Adrenal gland (tissue), 5 donors: Measurements from ENCODE around the gene FGFR3.
"Not testable (repeated sequence)": the region's sequence is repeated elsewhere in the genome, so short reads cannot be mapped to it uniquely, and the experiment has no call there.

Experiments
- POLR2A ChIP-seq, 2 donors: fragments of 450-650 bp; IDR thresholded peaks; one replicate each; pipeline ENCODE4 v1.6.1; 2017; ENCODE audit warnings: antibody characterized with exemption in 2 of 2, mild to moderate bottlenecking in 2 of 2, moderate library complexity in 1 of 2
- TF ChIP-seq, protein P1 (sequence below), 6 experiments: fragments of 450-650 bp in 4 of 6; fragments of 200-600 bp in 2 of 6; sonication (generic) in 1 of 6; IDR thresholded peaks; 1 replicate in 5 of 6; 2 replicates in 1 of 6; pipeline versions ENCODE4 v1.5.1 to v1.8.0; 2016 to 2021; ENCODE audit warnings: antibody characterized with exemption in 6 of 6, mild to moderate bottlenecking in 2 of 6, moderate library complexity in 1 of 6
- donor health status: DM: no; HTN: no; CAD: no.

DNA sequence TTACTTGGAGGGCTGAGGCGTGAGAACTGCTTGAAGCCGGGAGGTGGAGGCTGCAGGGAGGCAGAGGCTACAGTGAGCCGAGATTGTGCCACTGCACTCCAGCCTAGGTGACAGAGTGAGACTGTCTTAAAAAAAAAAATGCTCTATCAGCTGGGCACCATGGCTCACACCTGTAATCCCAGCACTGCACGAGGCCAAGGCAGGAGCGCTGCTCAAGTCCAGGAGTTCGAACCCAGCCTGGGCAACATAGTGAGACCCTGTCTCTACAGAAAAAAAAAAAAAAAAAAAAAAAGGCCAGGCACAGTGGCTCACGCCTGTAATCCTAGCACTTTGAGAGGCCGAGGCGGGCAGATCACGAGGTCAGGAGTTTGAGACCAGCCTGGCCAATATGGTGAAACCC, 51.5 kb downstream of the FGFR3 start:
- TF ChIP-seq, protein P1, sequence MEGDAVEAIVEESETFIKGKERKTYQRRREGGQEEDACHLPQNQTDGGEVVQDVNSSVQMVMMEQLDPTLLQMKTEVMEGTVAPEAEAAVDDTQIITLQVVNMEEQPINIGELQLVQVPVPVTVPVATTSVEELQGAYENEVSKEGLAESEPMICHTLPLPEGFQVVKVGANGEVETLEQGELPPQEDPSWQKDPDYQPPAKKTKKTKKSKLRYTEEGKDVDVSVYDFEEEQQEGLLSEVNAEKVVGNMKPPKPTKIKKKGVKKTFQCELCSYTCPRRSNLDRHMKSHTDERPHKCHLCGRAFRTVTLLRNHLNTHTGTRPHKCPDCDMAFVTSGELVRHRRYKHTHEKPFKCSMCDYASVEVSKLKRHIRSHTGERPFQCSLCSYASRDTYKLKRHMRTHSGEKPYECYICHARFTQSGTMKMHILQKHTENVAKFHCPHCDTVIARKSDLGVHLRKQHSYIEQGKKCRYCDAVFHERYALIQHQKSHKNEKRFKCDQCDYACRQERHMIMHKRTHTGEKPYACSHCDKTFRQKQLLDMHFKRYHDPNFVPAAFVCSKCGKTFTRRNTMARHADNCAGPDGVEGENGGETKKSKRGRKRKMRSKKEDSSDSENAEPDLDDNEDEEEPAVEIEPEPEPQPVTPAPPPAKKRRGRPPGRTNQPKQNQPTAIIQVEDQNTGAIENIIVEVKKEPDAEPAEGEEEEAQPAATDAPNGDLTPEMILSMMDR (IDR thresholded peaks at IDR 0.05), result not testable (repeated sequence)
- TF ChIP-seq POLR2A (IDR thresholded peaks at IDR 0.05), result not testable (repeated sequence)
